H1 (cell line): ENCODE data around the gene TAF6. TPM values are rescaled to one million over a fixed set of nuclear protein-coding genes. Genes with fewer than 3 reads are reported as not detected.

Source experiments
- CTCF ChIA-PET: fragments of 300-600 bp; sonication (Branson Sonifier 250); formaldehyde crosslinking; loops from one replicate; lab custom pipeline; 2021; ENCODE audit not compliant: partially characterized antibody; lab: Charles Lee
- POLR2A ChIA-PET: fragments of 300-600 bp; sonication (Branson Sonifier 250); formaldehyde crosslinking; loops from one replicate; lab custom pipeline; 2021; ENCODE audit warnings: inconsistent platforms; ENCODE audit not compliant: partially characterized antibody; lab: Charles Lee
- DNase-seq, 2 experiments: peaks; one replicate each; pipeline versions ENCODE4 v3.0.0 to v3.0.0-alpha.2; 2010 to 2022; ENCODE audit warnings: low spot score in 2 of 2, low read depth in 1 of 2, mixed read lengths in 1 of 2
- FAIRE-seq: peaks from 2 replicates; lab custom pipeline; 2011; peaks lifted over from hg19 to GRCh38; lab: Jason Lieb, UNC
- H2AFZ ChIP-seq: 2 replicates; pipeline ENCODE4 v1.8.1; 2012; ENCODE audit warnings: low read length, inconsistent platforms
- H2AK5ac ChIP-seq: 2 replicates; pipeline ENCODE4 v1.6.1; 2013; ENCODE audit warnings: low read depth, low read length
- H2BK120ac ChIP-seq: replicated peaks from 2 replicates; pipeline ENCODE3; 2013; ENCODE audit warnings: low read depth, low read length, inconsistent platforms
- H2BK12ac ChIP-seq: 2 replicates; pipeline ENCODE4 v1.6.1; 2013; ENCODE audit warnings: low read depth, low read length
- H2BK15ac ChIP-seq: 2 replicates; pipeline ENCODE4 v1.6.1; 2013; ENCODE audit warnings: low read length
- H2BK20ac ChIP-seq: 2 replicates; pipeline ENCODE4 v1.6.1; 2013; ENCODE audit warnings: low read length
- H2BK5ac ChIP-seq: 2 replicates; pipeline ENCODE4 v1.6.1; 2013; ENCODE audit warnings: low read depth, low read length
- H3K14ac ChIP-seq: 2 replicates; pipeline ENCODE4 v1.6.1; 2013; ENCODE audit warnings: inconsistent platforms; ENCODE audit not compliant: insufficient read length
- H3K18ac ChIP-seq: 2 replicates; pipeline ENCODE4 v1.6.1; 2013; ENCODE audit warnings: low read length; ENCODE audit errors: extremely low read depth
- H3K23ac ChIP-seq: 2 replicates; pipeline ENCODE4 v1.6.1; 2013; ENCODE audit warnings: inconsistent platforms; ENCODE audit not compliant: insufficient read length
- H3K23me2 ChIP-seq: 2 replicates; pipeline ENCODE4 v1.6.1; 2013; ENCODE audit warnings: low read depth, low read length
- H3K27ac ChIP-seq: 2 replicates; pipeline ENCODE4 v1.6.1; 2011; ENCODE audit warnings: low read depth, low read length, inconsistent platforms
- H3K27me3 ChIP-seq, 4 experiments: replicated peaks in 1 of 4; 1 replicate in 1 of 4; 2 replicates in 3 of 4; pipeline versions ENCODE4 v1.6.1 to v1.8.1; 2011 to 2013; ENCODE audit warnings: low read length in 3 of 4, mild to moderate bottlenecking in 3 of 4, inconsistent platforms in 2 of 4, mixed read lengths in 2 of 4, moderate library complexity in 1 of 4; ENCODE audit not compliant: control insufficient read depth in 3 of 4, insufficient read depth in 3 of 4; ENCODE audit errors: extremely low read depth in 1 of 4
- H3K36me3 ChIP-seq, 4 experiments: 2 replicates each; pipeline versions ENCODE4 v1.6.1 to v1.8.1; 2011 to 2013; ENCODE audit warnings: mild to moderate bottlenecking in 4 of 4, low read length in 3 of 4, moderate library complexity in 2 of 4, control low read depth in 1 of 4, inconsistent platforms in 1 of 4; ENCODE audit not compliant: insufficient read depth in 4 of 4, control insufficient read depth in 2 of 4
- H3K4ac ChIP-seq: replicated peaks from 2 replicates; pipeline ENCODE3; 2013; ENCODE audit warnings: low read length, low read depth, mixed read lengths, inconsistent platforms; ENCODE audit not compliant: insufficient read length
- H3K4me1 ChIP-seq, 4 experiments: replicated peaks in 1 of 4; 1 replicate in 1 of 4; 2 replicates in 3 of 4; pipeline versions ENCODE4 v1.6.1 to v1.8.1; 2011 to 2013; ENCODE audit warnings: low read length in 3 of 4, inconsistent platforms in 2 of 4, mixed read lengths in 1 of 4; ENCODE audit not compliant: insufficient read depth in 4 of 4, control insufficient read depth in 3 of 4
- H3K4me2 ChIP-seq, 2 experiments: 2 replicates each; pipeline versions ENCODE4 v1.6.1 to v1.8.1; 2011 to 2013; ENCODE audit warnings: low read depth in 2 of 2, low read length in 2 of 2, control low read depth in 1 of 2, inconsistent platforms in 1 of 2, mild to moderate bottlenecking in 1 of 2; ENCODE audit not compliant: insufficient read depth in 1 of 2
- H3K4me3 ChIP-seq, 4 experiments: fragments of 200-600, 300-600 bp in 1 of 4; sonication (generic), shearing (Covaris generic), sonication (Bioruptor Twin) in 1 of 4; 2 replicates each; pipeline versions ENCODE4 v1.5.1 to v1.8.1; 2011 to 2016; ENCODE audit warnings: low read length in 4 of 4, low read depth in 3 of 4, control low read depth in 2 of 4, inconsistent platforms in 2 of 4, mild to moderate bottlenecking in 2 of 4, mixed read lengths in 1 of 4, moderate library complexity in 1 of 4; ENCODE audit not compliant: insufficient read depth in 2 of 4; ENCODE audit errors: extremely low read depth in 1 of 4
- H3K56ac ChIP-seq: replicated peaks from 2 replicates; pipeline ENCODE3; 2013; ENCODE audit warnings: low read depth, mild to moderate bottlenecking, mixed read lengths, low read length, inconsistent platforms; ENCODE audit not compliant: insufficient read length
- H3K79me1 ChIP-seq: 2 replicates; pipeline ENCODE4 v1.6.1; 2013; ENCODE audit warnings: low read depth, low read length, control low read depth
- H3K79me2 ChIP-seq, 2 experiments: 2 replicates each; pipeline versions ENCODE4 v1.6.1 to v1.8.1; 2012 to 2013; ENCODE audit warnings: low read length in 2 of 2, mild to moderate bottlenecking in 2 of 2, inconsistent platforms in 1 of 2; ENCODE audit not compliant: insufficient read depth in 2 of 2, control insufficient read depth in 1 of 2
- H3K9ac ChIP-seq, 4 experiments: replicated peaks in 1 of 4; 1 replicate in 1 of 4; 2 replicates in 3 of 4; pipeline versions ENCODE4 v1.6.1 to v1.8.1; 2011 to 2013; ENCODE audit warnings: low read depth in 3 of 4, low read length in 3 of 4, control low read depth in 2 of 4, mild to moderate bottlenecking in 2 of 4, moderate library complexity in 2 of 4, inconsistent platforms in 1 of 4; ENCODE audit errors: extremely low read depth in 1 of 4
- H3K9me3 ChIP-seq, 2 experiments: 2 replicates each; pipeline versions ENCODE4 v1.6.1 to v1.8.1; 2012 to 2013; ENCODE audit warnings: mild to moderate bottlenecking in 2 of 2, moderate library complexity in 2 of 2, control low read depth in 1 of 2, inconsistent platforms in 1 of 2, low read depth in 1 of 2, low read length in 1 of 2, mixed read lengths in 1 of 2; ENCODE audit not compliant: insufficient read depth in 2 of 2
- H4K20me1 ChIP-seq, 2 experiments: replicated peaks in 1 of 2; 2 replicates each; pipeline versions ENCODE3 to v1.8.1; 2011 to 2013; ENCODE audit warnings: inconsistent platforms in 2 of 2, low read length in 2 of 2, mild to moderate bottlenecking in 1 of 2; ENCODE audit not compliant: insufficient read depth in 2 of 2, control insufficient read depth in 1 of 2
- H4K5ac ChIP-seq: 2 replicates; pipeline ENCODE4 v1.6.1; 2013; ENCODE audit warnings: low read length, low read depth, mixed read lengths, inconsistent platforms; ENCODE audit not compliant: insufficient read length
- H4K8ac ChIP-seq: 2 replicates; pipeline ENCODE4 v1.8.0; 2013; ENCODE audit warnings: mild to moderate bottlenecking, moderate library complexity, low read length, inconsistent platforms; ENCODE audit not compliant: insufficient read depth; ENCODE audit errors: extremely low read depth
- H4K91ac ChIP-seq: replicated peaks from 2 replicates; pipeline ENCODE3; 2013; ENCODE audit warnings: low read length, mixed read lengths, inconsistent platforms; ENCODE audit not compliant: insufficient read length
- BACH1 ChIP-seq: IDR thresholded peaks from 2 replicates; pipeline ENCODE4 v1.6.1; 2012; ENCODE audit warnings: low read length, improper control_type of control experiment
- BRCA1 ChIP-seq: IDR thresholded peaks from 2 replicates; pipeline ENCODE4 v1.6.1; 2012; ENCODE audit warnings: low read depth, low read length, improper control_type of control experiment
- CBX5 ChIP-seq: fragments of 300-800, 300-1000 bp; sonication (generic); IDR thresholded peaks from 2 replicates; pipeline ENCODE4 v1.7.1; 2016; ENCODE audit warnings: antibody characterized with exemption, low read length, low read depth
- CTBP2 ChIP-seq: IDR thresholded peaks from 2 replicates; pipeline ENCODE4 v1.7.0; 2011; ENCODE audit warnings: borderline replicate concordance, mild to moderate bottlenecking, moderate library complexity, mixed read lengths, low read length; ENCODE audit not compliant: insufficient read depth, insufficient read length
- JUN ChIP-seq: IDR thresholded peaks from 2 replicates; pipeline ENCODE4 v1.6.1; 2011; ENCODE audit warnings: low read depth, mild to moderate bottlenecking, improper control_type of control experiment, low read length
- JUND ChIP-seq: IDR thresholded peaks from 2 replicates; pipeline ENCODE4 v1.6.1; 2011; ENCODE audit warnings: mild to moderate bottlenecking, improper control_type of control experiment, low read length
- KDM4A ChIP-seq: IDR thresholded peaks from one replicate; pipeline ENCODE4 v1.7.1; 2012; ENCODE audit warnings: low read depth, mild to moderate bottlenecking, moderate library complexity, low read length, inconsistent platforms; ENCODE audit not compliant: severe bottlenecking
- MAFK ChIP-seq: IDR thresholded peaks from 2 replicates; pipeline ENCODE4 v1.6.1; 2012; ENCODE audit warnings: low read depth, mild to moderate bottlenecking, improper control_type of control experiment, low read length
- POLR2AphosphoS5 ChIP-seq: IDR thresholded peaks from 2 replicates; pipeline ENCODE4 v1.6.1; 2011; ENCODE audit warnings: low read depth, low read length
- SRF ChIP-seq: IDR thresholded peaks from 2 replicates; pipeline ENCODE4 v1.6.1; 2011; ENCODE audit warnings: mild to moderate bottlenecking, low read depth, low read length, moderate library complexity
- WGBS, 2 experiments: shearing (Covaris generic) in 1 of 2; methylation state at CpG; one replicate each; pipeline versions ENCODE4 v1.1.6 to v1.1.7; 2013 to 2015; ENCODE audit warnings: low lambda C conversion rate in 2 of 2, mixed read lengths in 2 of 2, inconsistent platforms in 1 of 2, low coverage in 1 of 2, missing lambda C conversion rate in 1 of 2; ENCODE audit not compliant: insufficient replicate concordance in 2 of 2, insufficient coverage in 1 of 2, insufficient read length in 1 of 2; ENCODE audit errors: extremely low coverage in 1 of 2, missing lambda C conversion rate in 1 of 2; 5-methylcytosine and 5-hydroxymethylcytosine counted together
- polyA plus RNA-seq, 7 experiments: library from polyadenylated mRNA; depleted of rRNA in 3 of 7; stranded (reverse) in 5 of 7; unstranded in 2 of 7; fragments of >200 nt in 5 of 7; fragments of 200-250 nt in 2 of 7; gene quantifications; 1 replicate in 5 of 7; 2 replicates in 1 of 7; 4 replicates in 1 of 7; pipeline versions ENCODE4 v1.2.1 to v1.2.3, GENCODE V29; 2011 to 2013; ENCODE audit warnings: missing spikeins in 2 of 7, mixed read lengths in 2 of 7
- total RNA-seq: library from RNA; stranded (reverse); fragmentation: NEBNext Ultra II Directional; extraction: Animal tissue kit (Norgen Biotek cat#: 25700); gene quantifications from 2 replicates; pipeline ENCODE4 v1.2.1, GENCODE V29; 2021
- TF ChIP-seq, protein P1 (sequence below): IDR thresholded peaks from 2 replicates; pipeline ENCODE4 v1.6.1; 2011; ENCODE audit warnings: low read length, improper control_type of control experiment

Gene TAF6
- total and polyA plus RNA-seq, 2 of the 8 experiments (the other 6 are each of a cell fraction or from before 2014, with no cell fraction given) = 66.7 to 101 TPM

DNA sequence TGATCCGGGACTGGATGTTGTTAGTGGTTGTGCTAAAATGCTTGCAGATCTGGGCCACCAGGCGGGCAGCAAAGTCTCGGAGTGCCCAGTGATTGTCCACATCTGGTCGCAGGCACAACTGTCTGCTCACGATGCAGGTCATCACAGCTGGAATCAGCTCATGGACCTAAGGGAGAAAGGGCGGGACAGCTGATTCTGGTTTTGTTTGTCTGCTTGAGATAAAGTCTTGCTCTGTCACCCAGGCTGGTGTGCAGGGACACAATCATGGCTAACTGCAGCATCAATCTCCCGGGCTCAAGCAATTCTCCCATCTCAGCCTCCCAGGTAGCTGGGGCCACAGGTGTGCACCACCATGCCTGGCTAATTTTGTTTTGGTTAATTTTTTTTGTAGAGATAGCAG, 8.0 kb downstream of the TAF6 start:
- no peak overlapping the region for H3K4ac ChIP-seq
- FAIRE-seq (no peak), DNase-seq (no peak)
- H4K20me1 ChIP-seq = peaks cover 3 to 6% of the 10 kb centered on the region in 2 experiments
- H3K9me3 ChIP-seq = no peaks in the 10 kb centered on the region
- H3K27ac ChIP-seq = no peak overlapping the region
- TF ChIP-seq JUND = no peak
- no peak for TF ChIP-seq JUN
- TF ChIP-seq BACH1 = no peak
- no peak for TF ChIP-seq POLR2AphosphoS5
- no peak for TF ChIP-seq MAFK
- no peak for TF ChIP-seq SRF
- no peak for TF ChIP-seq CBX5
- TF ChIP-seq BRCA1 = no peak
- no peak for TF ChIP-seq KDM4A
- TF ChIP-seq CTBP2 = no peak
- TF ChIP-seq, protein P1, sequence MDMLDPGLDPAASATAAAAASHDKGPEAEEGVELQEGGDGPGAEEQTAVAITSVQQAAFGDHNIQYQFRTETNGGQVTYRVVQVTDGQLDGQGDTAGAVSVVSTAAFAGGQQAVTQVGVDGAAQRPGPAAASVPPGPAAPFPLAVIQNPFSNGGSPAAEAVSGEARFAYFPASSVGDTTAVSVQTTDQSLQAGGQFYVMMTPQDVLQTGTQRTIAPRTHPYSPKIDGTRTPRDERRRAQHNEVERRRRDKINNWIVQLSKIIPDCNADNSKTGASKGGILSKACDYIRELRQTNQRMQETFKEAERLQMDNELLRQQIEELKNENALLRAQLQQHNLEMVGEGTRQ = no peak
- no peak overlapping the region for H3K4me3 ChIP-seq
- no peak overlapping the region for H3K56ac ChIP-seq
- H3K4me2 ChIP-seq = no peak overlapping the region
- H3K4me1 ChIP-seq = no peaks in the 10 kb centered on the region; a peak in 1 of 7 replicates
- no peak overlapping the region for H4K5ac ChIP-seq
- 85% methylated on average over 7 of the region's 7 CpGs; no CpG with 5 or more reads in 1 of the 2 experiments for WGBS, 2 experiments
- ChIA-PET POLR2A (interaction anchor here (1.0 to 20.0 kb wide), 8 partner anchors 7 to 56 kb away, joined by 3 to 722 read pairs (median 8); partner anchors contain the start of genes AP4M1, COPS6, MCM7 and ZNF3), CTCF (interaction anchor here (1.6 to 6.0 kb wide), 4 partner anchors 9 to 236 kb away, joined by 3 to 48 read pairs (median 15); partner anchors contain the start of genes AP4M1 and MBLAC1)
- no peak overlapping the region for H4K8ac ChIP-seq
- H3K27me3 ChIP-seq = no peaks in the 10 kb centered on the region
- no peak overlapping the region for H3K9ac ChIP-seq
- no peak overlapping the region for H2AK5ac ChIP-seq
- no peak overlapping the region for H3K14ac ChIP-seq
- no peak overlapping the region for H2BK15ac ChIP-seq
- H3K79me1 ChIP-seq = peaks cover 2% of the 10 kb centered on the region; the same call in 1 of the 2 replicates
- H2BK12ac ChIP-seq = no peak overlapping the region
- peaks cover 13 to 59% (median 43%) of the 10 kb centered on the region in 4 experiments for H3K36me3 ChIP-seq
- H2BK120ac ChIP-seq = no peak overlapping the region
- no peak overlapping the region for H2BK5ac ChIP-seq
- no peak overlapping the region for H4K91ac ChIP-seq
- H2BK20ac ChIP-seq = no peak overlapping the region
- no peaks in the 10 kb centered on the region for H3K79me2 ChIP-seq
- no peak overlapping the region for H2AFZ ChIP-seq
- H3K23ac ChIP-seq = no peak overlapping the region
- no peaks in the 10 kb centered on the region for H3K23me2 ChIP-seq
- H3K18ac ChIP-seq = no peak overlapping the region
